GM23338 (cell line): ENCODE results near the gene ACBD3. TPM values are rescaled to one million over a fixed set of nuclear protein-coding genes. Genes with fewer than 3 reads are reported as not detected.

Experiments used
- ATAC-seq: fragments of 200-7000 bp; cut with Tn5 transposase; 3 replicates; pipeline ENCODE4 v1.9.1; 2020
- DNase-seq: peaks from one replicate; pipeline ENCODE4 v3.0.0-alpha.2; 2015; ENCODE audit warnings: low spot score
- H2AFZ ChIP-seq: fragments of 200-600 bp; sonication (generic); 2 replicates; pipeline ENCODE4 v1.8.0; 2016; ENCODE audit warnings: antibody characterized with exemption, mild to moderate bottlenecking, moderate library complexity
- H3F3A ChIP-seq: fragments of 200-600 bp; sonication (generic); replicated peaks from 2 replicates; pipeline ENCODE4 v1.8.0; 2017; ENCODE audit warnings: antibody characterized with exemption, mixed run types, low read depth
- H3K27ac ChIP-seq: fragments of 200-600 bp; sonication (generic); 2 replicates; pipeline ENCODE4 v1.6.1; 2016; ENCODE audit warnings: low read depth
- H3K27me3 ChIP-seq: fragments of 200-600 bp; sonication (generic); 2 replicates; pipeline ENCODE4 v1.8.0; 2016; ENCODE audit warnings: mild to moderate bottlenecking, mixed run types, moderate library complexity; ENCODE audit not compliant: insufficient read depth
- H3K36me3 ChIP-seq: fragments of 200-600 bp; sonication (generic); 2 replicates; pipeline ENCODE4 v1.8.0; 2016; ENCODE audit warnings: mild to moderate bottlenecking; ENCODE audit not compliant: insufficient read depth
- H3K4me1 ChIP-seq: fragments of 200-600 bp; sonication (generic); 2 replicates; pipeline ENCODE4 v1.8.0; 2016; ENCODE audit warnings: mild to moderate bottlenecking, moderate library complexity; ENCODE audit not compliant: insufficient read depth
- H3K4me2 ChIP-seq: fragments of 200-600 bp; sonication (generic); 2 replicates; pipeline ENCODE4 v1.7.1; 2017; ENCODE audit warnings: mixed run types
- H3K4me3 ChIP-seq: fragments of 200-600 bp; sonication (generic); 2 replicates; pipeline ENCODE4 v1.6.1; 2016; ENCODE audit warnings: mixed run types
- H3K79me2 ChIP-seq: fragments of 200-600 bp; sonication (generic); replicated peaks from 2 replicates; pipeline ENCODE4 v1.8.0; 2017; ENCODE audit warnings: mild to moderate bottlenecking; ENCODE audit not compliant: insufficient read depth
- H3K9me2 ChIP-seq: fragments of 200-600 bp; sonication (generic); 2 replicates; pipeline ENCODE4 v1.8.0; 2017; ENCODE audit not compliant: insufficient read depth
- H4K20me1 ChIP-seq: fragments of 200-600 bp; sonication (generic); replicated peaks from 2 replicates; pipeline ENCODE4 v1.8.0; 2017; ENCODE audit warnings: mild to moderate bottlenecking; ENCODE audit not compliant: insufficient read depth
- H3K27ac Mint-ChIP-seq: 2 replicates; pipeline ENCODE4 v1.8.0; 2020; ENCODE audit warnings: inconsistent platforms, mild to moderate bottlenecking, moderate library complexity, mixed read lengths
- H3K27me3 Mint-ChIP-seq: 3 replicates; pipeline ENCODE4 v1.8.0; 2022; ENCODE audit warnings: low read depth, mild to moderate bottlenecking, moderate library complexity, mixed read lengths, inconsistent platforms; ENCODE audit not compliant: insufficient read depth, poor library complexity
- H3K36me3 Mint-ChIP-seq: 3 replicates; pipeline ENCODE4 v1.8.0; 2021; ENCODE audit warnings: low read depth, mild to moderate bottlenecking, inconsistent platforms, moderate library complexity, mixed read lengths
- H3K4me1 Mint-ChIP-seq: 3 replicates; pipeline ENCODE4 v1.8.0; 2020; ENCODE audit warnings: mild to moderate bottlenecking, inconsistent platforms, mixed read lengths
- H3K4me3 Mint-ChIP-seq: 3 replicates; pipeline ENCODE4 v1.8.0; 2021; ENCODE audit warnings: moderate library complexity, mild to moderate bottlenecking, inconsistent platforms, mixed read lengths
- H3K9me3 Mint-ChIP-seq: 3 replicates; pipeline ENCODE4 v1.8.0; 2020; ENCODE audit warnings: moderate library complexity, mild to moderate bottlenecking, inconsistent platforms, mixed read lengths
- ETS1 ChIP-seq: IDR thresholded peaks from 2 replicates; pipeline ENCODE4 v1.6.1; 2016; ENCODE audit warnings: antibody characterized with exemption
- EZH2phosphoT487 ChIP-seq: fragments of 200-600 bp; sonication (generic); IDR thresholded peaks from one replicate; pipeline ENCODE4 v1.8.1; 2018; ENCODE audit warnings: antibody characterized with exemption; ENCODE audit not compliant: unreplicated experiment
- JUNB ChIP-seq: IDR thresholded peaks from one replicate; pipeline ENCODE4 v1.6.1; 2016; ENCODE audit warnings: antibody characterized with exemption; ENCODE audit not compliant: unreplicated experiment
- NANOG ChIP-seq: IDR thresholded peaks from 2 replicates; pipeline ENCODE4 v1.6.1; 2016; ENCODE audit warnings: antibody characterized with exemption, borderline replicate concordance
- POLR2AphosphoS5 ChIP-seq: IDR thresholded peaks from 2 replicates; pipeline ENCODE4 v1.6.1; 2016; ENCODE audit warnings: antibody characterized with exemption, low read depth
- REST ChIP-seq: IDR thresholded peaks from one replicate; pipeline ENCODE4 v1.6.1; 2018; ENCODE audit warnings: antibody characterized with exemption; ENCODE audit not compliant: unreplicated experiment
- STAT1 ChIP-seq: IDR thresholded peaks from one replicate; pipeline ENCODE4 v1.6.1; 2016; ENCODE audit warnings: antibody characterized with exemption; ENCODE audit not compliant: unreplicated experiment
- ZNF114 ChIP-seq: fragments of 250-450 bp; sonication (Bioruptor Pico); IDR thresholded peaks from 2 replicates; pipeline ENCODE4 v1.5.0; 2020; ENCODE audit warnings: mild to moderate bottlenecking, moderate library complexity
- polyA plus RNA-seq: library from polyadenylated mRNA; unstranded; fragments of >200 nt; fragmentation: Nextera tagmentation; extraction: Ambion mirVana; gene quantifications from 2 replicates; pipeline ENCODE4 v1.2.1, GENCODE V29; 2016
- total RNA-seq: library from RNA; depleted of rRNA; stranded (reverse); fragments of >200 nt; shearing (Covaris generic); gene quantifications from 2 replicates; pipeline ENCODE4 v1.2.3, GENCODE V29; 2014
- TF ChIP-seq, protein P1 (sequence below), 2 experiments: fragments of 200-600 bp in 1 of 2; sonication (generic) in 1 of 2; conservative IDR thresholded peaks; 2 replicates each; pipeline versions ENCODE4 v1.5.1 to v1.6.1; 2016 to 2017; ENCODE audit warnings: antibody characterized with exemption in 2 of 2, low read depth in 2 of 2, mild to moderate bottlenecking in 2 of 2, moderate library complexity in 1 of 2

The ACBD3 gene
- total and polyA plus RNA-seq, 2 experiments from 2014 or later: 17.1 to 36.2 TPM

- TF ChIP-seq EZH2phosphoT487: no peak
- TF ChIP-seq STAT1: no peak
- TF ChIP-seq ZNF114: no peak
- TF ChIP-seq, protein P1, sequence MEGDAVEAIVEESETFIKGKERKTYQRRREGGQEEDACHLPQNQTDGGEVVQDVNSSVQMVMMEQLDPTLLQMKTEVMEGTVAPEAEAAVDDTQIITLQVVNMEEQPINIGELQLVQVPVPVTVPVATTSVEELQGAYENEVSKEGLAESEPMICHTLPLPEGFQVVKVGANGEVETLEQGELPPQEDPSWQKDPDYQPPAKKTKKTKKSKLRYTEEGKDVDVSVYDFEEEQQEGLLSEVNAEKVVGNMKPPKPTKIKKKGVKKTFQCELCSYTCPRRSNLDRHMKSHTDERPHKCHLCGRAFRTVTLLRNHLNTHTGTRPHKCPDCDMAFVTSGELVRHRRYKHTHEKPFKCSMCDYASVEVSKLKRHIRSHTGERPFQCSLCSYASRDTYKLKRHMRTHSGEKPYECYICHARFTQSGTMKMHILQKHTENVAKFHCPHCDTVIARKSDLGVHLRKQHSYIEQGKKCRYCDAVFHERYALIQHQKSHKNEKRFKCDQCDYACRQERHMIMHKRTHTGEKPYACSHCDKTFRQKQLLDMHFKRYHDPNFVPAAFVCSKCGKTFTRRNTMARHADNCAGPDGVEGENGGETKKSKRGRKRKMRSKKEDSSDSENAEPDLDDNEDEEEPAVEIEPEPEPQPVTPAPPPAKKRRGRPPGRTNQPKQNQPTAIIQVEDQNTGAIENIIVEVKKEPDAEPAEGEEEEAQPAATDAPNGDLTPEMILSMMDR (conservative IDR thresholded peaks at IDR 0.05; ENCODE audit: low read depth in 2 of 2): no peak
- no peak for TF ChIP-seq NANOG
- TF ChIP-seq JUNB: no peak
- Histone ChIP-seq H3K4me2 (no peak overlapping the region), H3K27me3 (no peaks in the 10 kb centered on the region), H4K20me1 (peaks cover 12% of the 10 kb centered on the region), H3K79me2 (peaks cover 6% of the 10 kb centered on the region; the same call in 1 of the 2 replicates), H2AFZ (no peak overlapping the region), H3F3A (peaks cover 6% of the 10 kb centered on the region; the same call in 1 of the 2 replicates), H3K27ac (no peak overlapping the region), H3K4me1 (no peaks in the 10 kb centered on the region), H3K9me2 (no peaks in the 10 kb centered on the region), H3K4me3 (no peak overlapping the region), H3K36me3 (peaks cover 34% of the 10 kb centered on the region; the same call in 1 of the 2 replicates)
- no peak for ATAC-seq
- peaks cover 55% of the 10 kb centered on the region for H3K36me3 Mint-ChIP-seq
- no peaks in the 10 kb centered on the region for H3K27me3 Mint-ChIP-seq
- H3K4me3 Mint-ChIP-seq: no peak overlapping the region
- no peaks in the 10 kb centered on the region for H3K9me3 Mint-ChIP-seq
- DNase-seq: no peak
- H3K4me1 Mint-ChIP-seq: no peaks in the 10 kb centered on the region
- H3K27ac Mint-ChIP-seq: no peak overlapping the region
These were observed 28.7 kb downstream of the ACBD3 start for GRCh38 chr1:226157761-226158316.

DNA sequence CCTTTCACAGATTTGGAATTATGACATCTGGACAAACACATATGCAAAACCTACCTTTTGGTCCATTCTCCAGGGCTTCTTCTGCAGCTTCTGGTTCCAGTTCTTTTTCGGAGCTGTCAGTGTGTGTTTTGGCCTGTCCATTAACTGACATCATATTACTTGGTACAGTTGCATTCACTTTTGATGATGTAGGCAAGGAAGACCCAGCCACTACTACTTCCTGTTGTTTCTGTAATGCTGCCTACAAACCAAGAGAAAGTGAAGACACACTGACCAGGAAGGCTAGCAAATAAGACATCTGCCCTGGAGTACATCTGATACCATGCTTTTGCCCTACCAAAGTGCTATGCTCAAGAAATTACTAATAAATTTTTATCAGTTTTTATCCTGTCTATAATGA, 31.9 kb downstream of the ACBD3 start:
- no peak for ATAC-seq
- TF ChIP-seq STAT1 (no peak), JUNB (no peak), REST (no peak), POLR2AphosphoS5 (no peak), ETS1 (no peak)
- TF ChIP-seq, protein P1 (conservative IDR thresholded peaks at IDR 0.05; ENCODE audit: low read depth in 2 of 2): no peak
- peaks cover 4% of the 10 kb centered on the region for H4K20me1 ChIP-seq

More for the DNA sequence above, 31.9 kb downstream of the ACBD3 start:
- Histone ChIP-seq H3K79me2 (no peaks in the 10 kb centered on the region), H3K4me3 (no peak overlapping the region), H3K36me3 (peaks cover 34% of the 10 kb centered on the region; the same call in 1 of the 2 replicates), H3F3A (peaks cover 6% of the 10 kb centered on the region; the same call in 1 of the 2 replicates), H3K9me2 (no peaks in the 10 kb centered on the region), H2AFZ (no peak overlapping the region), H3K27ac (no peak overlapping the region), H3K27me3 (no peaks in the 10 kb centered on the region), H3K4me2 (no peak overlapping the region), H3K4me1 (no peaks in the 10 kb centered on the region)
- Mint-ChIP-seq H3K27ac (no peak overlapping the region), H3K4me3 (no peak overlapping the region), H3K9me3 (no peaks in the 10 kb centered on the region), H3K4me1 (no peaks in the 10 kb centered on the region), H3K36me3 (peaks cover 50% of the 10 kb centered on the region), H3K27me3 (peaks cover 2% of the 10 kb centered on the region)
- DNase-seq: no peak
